Choroid plexus epithelial cell (primary cell): ENCODE results near the gene PLD4.

Source experiments
- DNase-seq: peaks from one replicate; pipeline ENCODE4 v3.0.0-alpha.2; 2010; ENCODE audit warnings: low read depth
- H3K4me3 ChIP-seq: 2 replicates; pipeline ENCODE4 v1.5.1; 2011; ENCODE audit warnings: low read depth, mild to moderate bottlenecking, control low read depth, low read length, moderate library complexity
- CTCF ChIP-seq: conservative IDR thresholded peaks from 2 replicates; pipeline ENCODE4 v1.5.1; 2011; ENCODE audit warnings: low read depth, mild to moderate bottlenecking, control low read depth, inconsistent platforms, low read length, moderate library complexity

The PLD4 gene

GRCh38 chr14:104928391-104929133, 3.9 kb downstream of the PLD4 start:
- H3K4me3 ChIP-seq = no peak overlapping the region
- no peak for DNase-seq
- TF ChIP-seq CTCF = no peak

- H3K4me3 ChIP-seq = no peak overlapping the region
- DNase-seq = no peak
- TF ChIP-seq CTCF = no peak
Measured at GRCh38 chr14:104929268-104930230, 4.9 kb downstream of the PLD4 start.

- DNase-seq = no peak
- no peak overlapping the region for H3K4me3 ChIP-seq
- no peak for TF ChIP-seq CTCF
Measured at GRCh38 chr14:104930526-104931303, 6.0 kb downstream of the PLD4 start.

GRCh38 chr14:104931304-104931770, 6.7 kb downstream of the PLD4 start:
- no peak for TF ChIP-seq CTCF
- no peak for DNase-seq
- no peak overlapping the region for H3K4me3 ChIP-seq

GRCh38 chr14:104931771-104932675, 7.3 kb downstream of the PLD4 start:
- no peak overlapping the region for H3K4me3 ChIP-seq
- TF ChIP-seq CTCF = no peak
- DNase-seq = no peak
